M059J (cell line): ENCODE results near the gene DNMT1. TPM values are rescaled to one million over a fixed set of nuclear protein-coding genes. Genes with fewer than 3 reads are reported as not detected.

ENCODE experiments used
- DNase-seq: peaks from one replicate; pipeline ENCODE4 v3.0.0-alpha.2; 2012; ENCODE audit warnings: low read depth
- total RNA-seq: library from RNA; depleted of rRNA; stranded (reverse); fragments of >200 nt; shearing (Covaris generic); gene quantifications from 2 replicates; pipeline ENCODE4 v1.2.3, GENCODE V29; 2014; rRNA removed

DNMT1 gene
- total RNA-seq, 1 experiment from 2014 or later = 199 TPM

DNA sequence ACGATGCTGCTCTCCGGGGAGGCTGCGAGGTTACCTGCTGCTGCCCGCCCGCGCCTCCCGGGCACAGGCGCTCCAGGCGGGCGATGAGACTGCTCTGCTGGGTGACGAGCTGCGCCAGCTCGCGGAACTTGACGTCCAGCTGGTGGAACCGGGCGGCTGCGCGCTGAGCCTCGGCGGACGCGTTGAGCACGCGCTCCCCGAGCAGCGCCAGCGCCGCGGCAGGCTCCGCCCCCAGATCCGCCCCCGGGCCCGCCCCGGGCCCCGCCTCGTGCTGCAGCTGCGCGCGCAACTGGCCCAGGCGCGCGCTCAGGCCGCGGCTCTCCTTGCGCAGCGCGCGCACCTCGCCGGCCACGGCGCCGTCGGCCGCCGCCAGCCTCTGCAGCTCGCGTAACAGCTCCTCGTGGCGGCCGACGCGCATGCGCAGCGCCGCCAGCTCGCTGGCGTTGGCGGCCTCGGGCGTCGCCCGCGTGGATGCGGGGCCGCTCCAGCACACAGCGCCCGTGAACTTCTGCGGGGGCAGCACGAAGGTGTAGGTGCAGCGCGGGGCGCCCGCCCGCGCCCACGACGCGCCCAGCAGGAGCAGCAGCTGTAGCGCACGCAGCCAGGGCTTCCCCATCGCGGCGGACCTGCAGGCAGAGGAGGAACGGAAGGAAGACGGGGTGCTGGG, 98.7 kb downstream of the DNMT1 start:
- DNase-seq = peak; percentile 85

DNA sequence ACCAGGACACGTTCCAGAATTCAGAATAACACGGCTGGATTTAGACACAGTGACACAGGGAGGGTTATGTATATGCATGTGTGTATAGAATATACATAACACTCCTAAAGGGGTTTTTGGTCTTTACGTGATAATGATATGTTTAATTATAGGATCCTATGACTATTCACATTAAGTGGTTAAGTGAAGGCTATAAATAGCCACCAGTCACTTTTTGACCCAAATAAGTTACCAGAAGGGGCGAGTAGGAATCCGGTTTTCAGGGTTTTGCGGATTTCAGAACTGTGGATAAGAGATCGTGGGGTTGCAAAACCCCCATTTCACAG, 99.2 kb downstream of the DNMT1 start:
- DNase-seq = no peak

DNA sequence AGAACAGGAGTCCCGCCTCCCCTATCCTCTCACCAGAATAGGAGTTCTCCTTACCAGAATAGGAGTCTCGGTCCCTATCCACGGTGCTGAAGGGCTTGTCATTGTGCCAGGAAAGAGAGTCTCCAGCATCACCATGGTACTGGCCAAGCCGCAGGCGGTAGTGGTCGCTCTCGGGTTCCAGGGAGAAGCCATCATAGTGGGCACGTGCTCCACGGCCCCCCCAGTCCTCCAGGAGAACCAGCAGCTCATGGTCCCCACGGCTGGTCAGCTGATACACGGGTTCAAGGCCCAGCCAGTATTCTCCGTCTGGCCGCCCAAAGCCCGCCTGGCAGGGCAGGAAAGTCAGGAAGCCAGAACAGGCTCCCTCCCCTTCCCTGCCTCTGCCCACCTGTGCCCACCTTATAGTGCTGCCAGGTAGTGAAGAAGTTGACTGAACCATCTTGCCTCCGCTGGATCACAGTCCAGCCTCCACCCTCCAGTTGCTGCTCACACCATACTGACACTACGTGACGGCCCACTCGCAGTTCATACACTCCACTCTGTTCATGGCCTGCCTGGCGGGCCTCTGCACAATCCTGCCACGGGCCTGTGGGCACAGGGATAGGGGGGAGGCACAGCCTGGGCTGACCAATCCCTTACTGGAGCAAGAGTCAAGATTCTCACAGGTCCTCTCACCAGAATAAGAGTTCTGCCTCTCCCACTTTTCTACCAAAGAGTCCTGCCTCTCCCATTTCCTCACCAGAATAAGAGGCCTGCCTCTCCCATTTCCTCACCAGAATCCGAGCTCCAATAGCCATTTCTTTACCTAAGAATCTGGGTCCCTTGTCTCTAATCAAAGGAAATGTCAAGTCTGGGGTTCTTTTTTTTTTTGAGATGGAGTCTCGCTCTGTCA, 101.2 kb downstream of the DNMT1 start:
- DNase-seq = peak; percentile 45

DNA sequence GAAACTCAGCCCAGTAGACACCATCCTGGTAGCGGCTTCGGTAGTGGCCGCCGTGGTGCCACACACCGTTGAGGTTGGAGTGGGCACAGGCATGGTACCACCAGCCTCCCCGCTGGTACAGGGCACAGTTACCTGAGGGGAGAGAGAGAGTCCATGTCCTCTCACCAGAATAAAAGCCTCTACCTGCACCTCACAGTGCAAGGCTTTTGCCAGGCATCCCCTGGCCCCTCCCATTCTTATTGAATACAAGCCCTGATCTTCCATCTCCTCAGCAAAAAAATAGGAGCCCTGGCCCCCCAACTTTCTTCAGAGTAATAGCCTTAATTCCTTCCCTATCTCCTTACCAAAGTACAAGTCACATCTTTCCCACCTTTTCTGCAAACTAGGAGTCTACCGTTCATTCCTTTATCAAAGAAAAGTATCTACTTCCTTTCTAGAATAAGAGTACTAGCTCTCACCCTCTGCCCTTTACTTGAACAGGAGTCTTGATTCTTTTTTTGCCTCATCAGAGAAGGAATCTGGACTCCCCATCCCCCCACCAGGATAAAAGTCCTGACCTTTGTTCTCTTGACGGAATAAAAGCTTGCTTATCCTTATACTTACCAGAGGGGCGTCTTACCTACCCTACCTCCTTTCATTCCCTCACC, 102.0 kb downstream of the DNMT1 start:
- no peak for DNase-seq

DNA sequence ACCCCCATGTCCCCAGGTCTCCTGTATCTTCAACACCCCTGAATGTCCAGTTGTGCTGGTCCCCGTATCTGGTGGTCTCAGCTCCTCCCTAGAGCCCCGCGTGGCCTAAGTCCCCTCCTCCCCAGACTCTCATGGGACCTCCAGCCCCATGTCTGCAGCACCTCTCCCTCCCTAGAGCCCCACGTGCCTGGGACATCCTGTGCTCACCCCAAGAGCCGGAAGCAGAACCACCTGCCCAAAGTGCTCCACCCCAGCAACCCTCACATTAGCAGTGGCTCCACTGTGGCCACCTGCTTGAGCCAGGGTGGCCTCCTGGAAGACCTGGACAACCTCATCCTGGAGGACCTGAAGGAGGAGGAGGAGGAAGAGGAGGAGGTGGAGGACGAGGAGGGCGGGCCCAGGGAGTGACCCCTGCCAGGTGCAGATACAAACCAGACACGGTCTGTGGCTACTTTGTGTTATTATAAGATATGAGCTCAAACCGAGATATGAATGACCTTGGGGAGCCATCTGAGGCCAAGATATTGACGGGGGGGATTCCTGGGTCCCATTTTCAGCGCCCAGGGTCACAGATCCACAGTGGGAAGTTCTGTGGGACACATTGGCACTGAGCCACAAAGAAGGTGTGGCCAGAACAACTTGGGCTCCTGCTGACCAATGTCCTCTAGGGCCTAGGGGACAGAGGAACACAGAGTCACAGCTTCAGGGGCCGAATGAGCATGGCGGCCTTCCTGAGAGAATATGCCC, 102.7 kb downstream of the DNMT1 start:
- DNase-seq = peak; percentile 26

DNA sequence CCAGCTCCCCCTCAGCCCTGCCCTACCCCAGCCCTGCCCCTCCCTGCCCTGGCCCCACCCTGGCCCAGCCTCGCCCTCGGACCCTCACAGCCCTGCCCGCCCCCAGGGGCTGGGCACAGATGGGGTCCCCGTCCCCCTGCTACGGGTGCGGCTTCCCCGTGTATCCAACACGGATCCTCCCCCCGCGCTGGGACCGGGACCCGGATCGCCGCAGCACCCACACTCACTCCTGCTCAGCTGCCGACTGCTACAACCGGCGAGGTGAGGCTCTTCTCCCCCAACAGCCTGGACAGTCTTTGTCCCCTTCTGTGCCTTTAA, 103.4 kb downstream of the DNMT1 start:
- no peak for DNase-seq

DNA sequence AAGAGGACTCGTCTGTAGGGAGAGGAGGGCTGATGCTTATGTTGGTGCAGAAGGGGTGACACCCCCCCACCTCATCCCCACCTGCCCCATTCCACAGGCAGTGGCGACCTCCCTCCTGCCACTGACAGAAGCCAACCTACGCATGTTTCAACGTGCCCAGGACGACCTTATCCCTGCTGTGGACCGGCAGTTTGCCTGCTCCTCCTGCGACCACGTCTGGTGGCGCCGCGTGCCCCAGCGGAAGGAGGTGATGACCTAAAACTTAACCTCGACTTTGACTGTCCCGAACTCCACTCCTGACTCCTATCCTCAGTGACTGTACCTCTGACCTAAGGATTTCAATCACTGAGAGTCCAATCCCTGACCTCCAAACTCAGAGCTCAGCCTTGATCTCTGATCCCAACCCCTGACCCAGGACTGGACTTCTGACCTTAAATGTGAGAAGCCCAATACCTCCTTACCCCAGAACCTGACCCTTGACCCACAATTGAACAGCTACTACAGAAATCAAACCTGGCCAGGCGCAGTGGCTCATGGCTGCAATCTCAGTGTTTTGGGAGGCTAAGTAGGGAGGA, 104.9 kb downstream of the DNMT1 start:
- no peak for DNase-seq

DNA sequence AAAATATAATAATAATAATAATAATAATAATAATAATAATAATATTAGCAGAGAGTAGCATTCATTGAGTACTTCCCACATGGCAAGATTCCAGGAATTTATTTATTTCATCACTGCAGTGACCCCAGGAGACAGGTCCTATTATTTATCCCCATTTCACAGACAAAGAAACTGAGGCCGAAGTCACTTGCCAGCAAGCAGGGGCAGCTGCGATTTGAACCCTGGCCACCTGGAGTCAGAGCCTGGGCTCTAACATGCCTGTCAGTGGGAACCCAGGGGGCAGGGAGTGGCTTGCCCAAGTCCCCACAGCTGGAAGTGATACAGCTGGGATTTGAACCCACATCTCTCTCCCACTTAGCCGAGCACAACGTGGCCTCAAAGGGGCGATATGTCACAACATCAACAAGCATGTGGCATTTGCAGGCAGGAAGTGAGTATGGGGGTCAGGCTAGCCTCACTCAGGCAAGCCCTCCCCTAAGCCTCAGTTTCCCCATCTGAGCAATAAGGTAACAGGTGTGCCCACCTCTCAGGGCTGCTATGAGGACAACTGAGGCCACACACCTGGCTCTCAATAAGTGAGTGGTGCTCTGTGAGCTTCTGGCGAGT, 105.7 kb downstream of the DNMT1 start:
- no peak for DNase-seq

DNA sequence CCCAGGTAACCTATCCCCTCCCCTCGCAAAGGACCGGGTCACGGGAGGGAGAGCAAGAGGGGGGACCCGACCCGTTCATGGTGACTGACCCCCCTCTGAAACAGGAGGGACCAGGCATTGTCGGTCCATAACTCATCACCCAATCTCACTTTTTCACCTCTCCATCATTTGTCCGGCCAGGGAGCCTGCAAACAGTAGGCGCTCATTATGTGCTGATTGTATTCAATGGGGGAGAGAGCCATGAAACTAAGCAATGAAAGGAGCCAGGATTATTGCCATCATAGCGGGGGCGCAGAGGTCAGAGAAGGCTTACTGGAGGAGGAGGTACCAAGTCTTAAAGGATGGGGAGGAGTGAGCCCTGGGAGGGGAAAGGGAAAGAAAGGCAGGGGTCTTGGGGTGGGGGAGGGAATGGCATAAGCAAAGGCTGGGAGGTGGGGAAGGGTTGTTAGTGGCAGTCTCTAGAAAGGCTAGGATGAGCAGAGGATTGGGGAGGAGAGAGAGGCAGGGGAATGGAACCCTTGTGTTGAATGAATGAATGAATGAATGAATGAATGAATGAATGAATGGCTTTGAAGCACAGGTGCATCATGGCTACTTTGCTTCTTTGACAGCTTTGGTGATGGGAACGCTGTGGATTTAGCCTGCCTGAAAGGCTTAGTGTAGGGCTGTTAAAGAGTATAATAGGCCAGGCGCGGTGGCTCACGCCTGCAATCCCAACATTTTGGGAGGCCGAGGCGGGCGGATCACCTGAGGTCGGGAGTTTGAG, 107.3 kb downstream of the DNMT1 start:
- DNase-seq = no peak

DNA sequence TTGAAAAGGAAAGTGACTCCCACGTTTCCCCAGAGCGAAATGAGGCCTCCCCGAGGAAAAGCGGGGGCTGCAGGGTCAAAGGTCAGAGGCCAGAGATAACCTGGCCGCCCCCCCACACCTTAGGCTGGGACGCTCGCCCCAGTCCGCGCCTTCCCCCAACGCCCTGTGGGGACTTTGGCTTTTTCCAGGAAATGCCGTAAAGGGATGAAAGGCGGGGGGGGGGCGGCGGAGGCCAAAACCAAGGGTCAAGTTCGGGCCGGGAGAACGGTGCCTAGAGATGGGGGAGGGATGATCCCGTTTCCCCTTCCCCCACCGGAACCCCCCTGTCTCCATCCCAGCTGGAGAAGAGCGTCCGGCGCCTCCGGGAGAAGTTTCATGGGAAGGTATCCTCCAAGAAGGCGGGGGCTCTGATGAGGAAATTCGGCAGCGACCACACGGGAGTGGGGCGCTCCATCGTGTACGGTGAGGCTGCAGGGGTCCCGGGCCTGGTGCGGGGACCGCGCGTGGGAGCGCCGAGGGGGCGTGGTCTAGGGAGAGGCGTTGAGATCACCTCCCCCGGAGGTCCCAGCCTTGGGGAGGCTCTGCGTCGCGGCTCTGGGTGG, 108.1 kb downstream of the DNMT1 start:
- no peak for DNase-seq

DNA sequence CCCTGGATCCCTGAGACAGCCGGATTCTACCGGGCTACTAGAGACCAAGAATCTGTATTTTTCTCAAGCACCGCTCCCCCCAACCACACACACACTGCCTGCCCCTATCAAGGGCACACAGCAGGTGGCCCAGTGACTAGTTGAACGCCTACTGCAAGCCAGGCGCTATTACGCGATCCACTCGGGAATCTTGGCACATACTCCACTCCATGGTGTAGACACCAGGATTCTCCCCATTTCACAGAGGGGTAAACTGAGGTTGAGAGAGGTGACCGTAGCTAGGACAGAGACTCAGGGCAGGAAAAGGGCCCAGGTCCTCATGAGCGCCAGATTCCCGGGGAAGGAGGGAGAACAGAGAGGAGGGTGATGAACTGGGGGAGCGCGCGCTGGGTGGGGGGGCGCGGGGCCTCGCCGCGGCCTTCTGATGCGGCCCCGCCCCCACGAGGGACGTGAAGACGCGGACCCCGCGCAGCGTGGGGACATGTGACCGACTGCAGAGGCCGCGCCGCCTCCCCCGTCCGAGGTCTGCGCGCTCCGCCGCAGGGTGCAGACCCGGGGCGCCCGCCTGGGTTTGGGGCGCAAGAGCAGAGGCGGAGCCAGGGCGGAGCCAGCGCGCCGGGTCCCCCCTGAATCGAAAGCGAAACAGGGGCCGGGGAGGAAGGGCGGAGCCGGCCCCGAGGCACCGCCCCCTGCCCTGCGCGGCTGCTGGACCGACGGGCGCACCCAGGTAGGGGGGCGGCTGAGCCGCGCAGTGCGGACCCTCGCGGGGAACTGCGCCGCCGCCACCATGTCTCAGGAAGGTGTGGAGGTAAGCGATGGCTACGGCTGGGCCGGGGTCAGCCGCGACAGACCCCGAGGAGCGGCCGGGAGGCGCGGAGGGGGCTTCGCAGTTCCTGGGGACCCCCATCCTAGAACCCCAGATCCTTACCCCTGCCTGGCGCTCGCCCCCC, 108.8 kb downstream of the DNMT1 start, which contains the start of gene SHFL:
TSS of gene SHFL (plus strand) at position 677 of the 950 bp plus-strand sequence. CDS start at position 788, 111 bp downstream.
- peak; percentile 80 for DNase-seq

DNA sequence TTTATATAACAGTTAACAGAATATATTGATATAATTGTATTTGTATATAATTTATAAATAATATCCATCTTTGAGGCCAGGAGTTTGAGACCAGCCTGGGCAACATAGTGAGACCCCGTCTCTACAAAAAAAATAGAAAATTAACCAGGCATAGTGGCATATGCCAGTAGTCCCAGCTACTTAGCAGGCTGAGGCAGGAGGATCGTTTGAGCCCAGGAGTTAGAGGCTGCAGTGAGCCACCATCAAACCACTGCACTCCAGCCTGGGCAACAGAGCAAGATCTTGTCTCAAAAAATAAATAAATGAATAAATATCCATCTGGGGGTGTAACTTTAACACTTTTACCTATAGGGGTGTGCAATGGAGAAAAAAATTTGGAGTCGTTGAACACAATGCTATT, 110.0 kb downstream of the DNMT1 start:
- no peak for DNase-seq

DNA sequence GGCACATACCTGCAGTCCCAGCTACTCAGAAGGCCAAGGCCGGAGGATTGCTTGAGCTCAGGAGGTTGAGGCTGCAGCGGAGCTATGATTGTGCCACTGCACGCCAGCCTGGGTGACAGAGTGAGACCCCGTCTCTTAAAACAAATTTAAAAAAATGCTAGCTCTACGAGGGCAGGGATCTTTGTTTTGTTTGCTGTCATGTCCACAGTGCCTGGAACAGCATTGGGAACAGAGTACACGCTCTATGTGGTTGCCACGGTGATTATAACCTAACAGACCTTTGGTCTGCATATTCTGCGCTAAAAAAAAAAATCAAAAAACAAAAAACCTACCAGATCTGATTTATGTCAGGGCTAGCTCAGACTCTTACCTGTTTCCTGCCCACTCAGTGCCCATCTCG, 110.8 kb downstream of the DNMT1 start:
- no peak for DNase-seq

Other genes with a start within 250 kb of the DNMT1 start
- not detected in 2 replicates for gene COL5A3, start 184.4 kb downstream of the DNMT1 start, total RNA-seq
- not detected in 2 replicates for gene RDH8, start 181.5 kb downstream of the DNMT1 start, total RNA-seq
- 80.9 and 98.9 TPM in 2 replicates for gene SHFL, start 108.6 kb downstream of the DNMT1 start, total RNA-seq
- 0.25 TPM in 1 of 2 replicates, not detected in the other for gene ANGPTL6, start 92.3 kb downstream of the DNMT1 start, total RNA-seq
- gene PPAN, start 88.6 kb downstream of the DNMT1 start, total RNA-seq = 20.9 and 25.0 TPM in 2 replicates
- gene P2RY11, start 83.3 kb downstream of the DNMT1 start, total RNA-seq = 0.96 and 6.5 TPM in 2 replicates
- 261 and 266 TPM in 2 replicates for gene EIF3G, start 75.1 kb downstream of the DNMT1 start, total RNA-seq
- 7.1 and 8.3 TPM in 2 replicates for gene S1PR2, start 36.4 kb upstream of the DNMT1 start, total RNA-seq
- gene MRPL4, start 57.3 kb upstream of the DNMT1 start, total RNA-seq = 53.8 and 96.4 TPM in 2 replicates
- gene ICAM1, start 76.2 kb upstream of the DNMT1 start, total RNA-seq = 68.8 and 88.4 TPM in 2 replicates
- not detected in 2 replicates for gene ICAM4, start 92.0 kb upstream of the DNMT1 start, total RNA-seq
- gene ICAM5, start 95.0 kb upstream of the DNMT1 start, total RNA-seq = 4.4 and 6.1 TPM in 2 replicates
- gene ZGLP1, start 114.9 kb upstream of the DNMT1 start, total RNA-seq = 0.94 TPM in 1 of 2 replicates, not detected in the other
- 26.7 and 37.9 TPM in 2 replicates for gene FDX2, start 121.1 kb upstream of the DNMT1 start, total RNA-seq
- 14.3 and 33.5 TPM in 2 replicates for gene RAVER1, start 138.6 kb upstream of the DNMT1 start, total RNA-seq
- gene ICAM3, start 144.7 kb upstream of the DNMT1 start, total RNA-seq = not detected in 2 replicates
- 88.7 and 89.3 TPM in 2 replicates for gene TYK2, start 185.6 kb upstream of the DNMT1 start, total RNA-seq
- gene CDC37, start 208.6 kb upstream of the DNMT1 start, total RNA-seq = 109 and 233 TPM in 2 replicates
- 0.81 and 2.3 TPM in 2 replicates for gene PDE4A, start 225.6 kb upstream of the DNMT1 start, total RNA-seq